GM18858 (cell line): ENCODE results near the gene NAPB.

Source experiments
- ATAC-seq: cut with Tn5 transposase; IDR thresholded peaks from one replicate; pipeline ENCODE4 v1.9.1; 2021; ENCODE audit not compliant: unreplicated experiment

NAPB gene

DNA sequence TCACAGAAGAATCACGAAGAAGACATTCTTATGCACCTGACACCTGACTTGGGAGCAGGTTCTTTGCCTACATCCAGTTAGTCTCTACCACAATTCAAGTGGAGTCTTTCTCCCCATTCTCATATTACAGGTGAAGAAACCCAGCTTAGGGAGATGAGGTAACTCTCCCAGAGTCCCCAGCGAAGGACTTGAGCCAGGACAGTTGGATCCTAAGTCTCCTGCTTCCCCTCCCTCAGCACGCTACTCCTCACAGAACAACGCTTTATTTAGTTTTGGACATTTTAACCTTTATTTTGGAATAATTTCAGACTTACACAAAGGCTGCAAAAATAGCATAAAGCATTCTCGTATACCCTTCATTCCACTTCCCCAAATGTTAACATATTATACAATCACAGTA is 17.4 kb upstream of the NAPB start:
- no peak for ATAC-seq

DNA sequence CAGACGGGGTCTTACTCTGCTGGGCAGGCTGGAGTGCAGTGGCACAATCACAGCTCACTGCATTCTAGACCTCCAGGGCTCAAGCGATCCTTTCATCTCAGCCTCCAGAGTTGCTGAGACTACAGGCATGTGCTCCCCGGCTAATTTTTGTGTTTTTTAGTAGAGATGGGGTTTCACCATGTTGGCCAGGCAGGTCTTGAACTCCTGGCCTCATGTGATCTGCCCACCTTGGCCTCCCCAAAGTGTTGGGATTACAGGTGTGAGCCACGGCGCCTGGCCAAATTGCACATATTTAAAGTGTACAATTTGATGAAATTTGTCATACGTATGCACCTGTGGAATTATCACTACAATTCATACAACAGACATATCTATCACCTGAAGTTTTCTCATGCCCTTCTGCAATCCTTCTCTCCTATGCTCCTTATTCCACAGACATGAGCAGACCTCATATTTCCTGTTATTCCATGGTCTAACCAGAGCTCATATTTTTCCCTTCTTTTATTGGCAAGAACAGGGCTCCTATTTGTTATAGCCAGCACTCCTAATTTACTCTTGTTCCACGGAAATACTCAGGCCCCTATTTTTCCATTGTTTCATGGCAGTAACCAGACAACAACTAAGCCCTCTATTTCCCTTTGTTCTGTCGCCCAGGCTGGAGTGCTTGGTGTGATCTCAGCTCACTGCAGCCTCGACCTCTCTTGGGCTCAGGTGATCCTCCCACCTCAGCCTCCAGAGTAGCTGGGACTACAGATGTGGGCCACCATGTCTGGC is 16.0 kb upstream of the NAPB start:
- no peak for ATAC-seq

DNA sequence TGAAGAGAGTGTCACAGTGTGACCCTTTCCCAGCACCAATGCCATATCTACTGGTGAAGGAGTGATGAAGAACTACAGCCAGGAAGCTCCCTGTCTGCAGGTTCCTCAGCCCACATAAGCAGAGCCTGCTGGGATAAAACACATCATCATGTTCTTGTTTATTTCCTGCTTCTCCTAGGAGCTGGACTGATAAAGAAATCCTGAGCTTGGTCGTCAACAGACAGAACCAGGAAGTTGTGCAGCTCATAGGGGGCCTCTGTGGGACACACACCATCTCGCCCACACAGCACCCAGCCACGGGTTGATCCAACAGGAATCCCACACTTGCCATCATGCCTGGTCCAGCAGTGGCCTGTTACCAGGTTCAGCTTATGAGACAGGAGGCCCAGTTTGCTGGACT is 15.4 kb upstream of the NAPB start:
- ATAC-seq = no peak

DNA sequence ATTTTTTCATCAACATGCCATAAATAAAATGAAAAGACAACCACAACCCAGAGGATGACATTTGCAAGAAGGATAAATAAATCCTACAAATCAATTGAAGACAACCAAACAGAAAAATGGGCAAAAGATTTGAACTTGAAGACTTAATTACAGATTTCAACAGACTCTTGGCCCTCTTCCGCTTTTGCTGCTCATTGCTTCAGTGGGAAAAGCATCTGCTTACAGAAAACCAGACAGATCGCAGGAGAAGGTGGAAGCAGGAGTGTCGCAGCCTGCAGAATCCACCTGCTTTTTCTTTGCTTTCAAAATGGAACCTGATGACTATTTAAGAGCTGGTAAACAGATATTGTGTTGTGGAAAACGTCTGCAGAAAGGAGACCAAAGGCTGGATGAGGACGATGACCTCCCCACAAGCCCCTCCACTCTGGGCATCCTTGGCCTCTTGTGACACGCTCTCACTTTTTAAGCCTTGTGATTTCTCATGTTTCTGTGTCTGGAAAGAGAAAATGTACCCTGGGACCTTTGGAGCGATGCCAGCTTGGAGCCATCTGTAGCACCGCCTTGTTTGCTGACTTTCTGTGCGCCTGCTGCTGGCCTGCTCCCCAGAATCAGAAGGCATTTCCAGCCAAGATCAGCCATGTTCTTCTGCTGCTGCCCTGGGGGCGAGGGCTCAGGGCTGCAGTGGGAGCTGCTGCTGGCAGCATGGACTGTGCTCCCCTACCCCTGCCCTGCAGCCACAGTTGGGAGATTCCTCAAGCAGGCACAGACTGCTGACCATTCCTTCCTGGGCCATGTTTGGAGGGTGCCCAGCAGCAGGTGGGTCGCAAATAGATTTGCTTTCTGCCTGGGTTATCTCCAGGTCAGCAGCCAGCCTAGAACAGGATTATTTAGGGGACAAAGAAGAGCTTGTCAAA is 14.6 kb upstream of the NAPB start:
- no peak for ATAC-seq

DNA sequence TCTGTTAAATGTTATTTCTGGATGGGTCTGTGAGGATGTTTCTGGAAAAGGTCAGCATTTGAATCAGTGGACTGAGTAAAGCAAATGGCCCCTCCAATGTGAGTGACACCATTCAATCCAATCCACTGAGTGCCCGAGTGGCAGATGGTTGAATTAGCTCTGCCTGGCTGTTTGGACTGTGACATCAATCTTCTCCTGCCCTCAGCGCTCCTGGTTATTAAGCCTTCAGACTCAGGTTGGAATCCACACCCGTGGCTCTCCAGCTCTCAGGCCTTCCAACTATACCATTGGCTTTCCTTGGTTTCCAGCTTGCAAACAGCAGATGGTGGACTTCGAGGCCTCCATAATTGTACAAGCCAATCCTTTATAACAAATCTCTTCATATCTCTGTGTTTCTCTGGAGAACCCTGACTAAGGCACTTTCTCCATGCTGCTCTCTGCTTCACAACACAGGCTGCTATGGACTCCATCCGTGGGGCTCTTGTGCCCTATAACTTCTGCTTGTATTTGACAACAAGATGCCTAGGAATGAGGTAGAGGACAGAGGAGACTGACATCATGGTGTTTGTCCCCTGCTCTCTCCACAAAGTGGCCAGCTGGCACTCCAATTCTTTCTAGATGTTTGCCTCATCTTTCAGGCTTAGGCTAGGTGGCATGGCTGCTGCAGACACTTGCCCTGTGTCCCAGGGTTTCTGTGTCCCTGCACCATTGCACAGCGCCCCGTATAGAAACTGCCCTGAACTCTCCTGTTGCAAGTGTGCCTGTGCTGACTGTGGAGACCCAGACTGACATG is 13.4 kb upstream of the NAPB start:
- no peak for ATAC-seq

DNA sequence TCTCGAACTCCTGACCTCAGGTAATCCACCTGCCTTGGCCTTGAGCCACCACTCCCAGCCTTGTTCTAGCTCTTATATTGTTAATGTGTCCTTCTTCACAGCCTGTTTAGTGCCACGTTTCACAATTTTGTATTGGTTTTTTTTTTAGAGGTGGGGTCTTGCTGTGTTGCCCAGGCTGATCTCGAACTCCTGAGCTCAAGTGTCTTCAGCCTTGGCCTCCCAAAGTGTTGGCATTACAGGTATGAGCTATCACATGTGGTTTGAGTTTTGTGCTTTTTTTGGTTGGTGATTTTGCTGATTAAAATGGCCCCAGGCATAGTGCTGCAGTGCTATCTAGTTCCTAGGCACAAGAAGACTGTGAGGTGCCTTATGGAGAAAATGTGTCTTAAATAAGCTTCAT is 12.3 kb upstream of the NAPB start:
- ATAC-seq = no peak

DNA sequence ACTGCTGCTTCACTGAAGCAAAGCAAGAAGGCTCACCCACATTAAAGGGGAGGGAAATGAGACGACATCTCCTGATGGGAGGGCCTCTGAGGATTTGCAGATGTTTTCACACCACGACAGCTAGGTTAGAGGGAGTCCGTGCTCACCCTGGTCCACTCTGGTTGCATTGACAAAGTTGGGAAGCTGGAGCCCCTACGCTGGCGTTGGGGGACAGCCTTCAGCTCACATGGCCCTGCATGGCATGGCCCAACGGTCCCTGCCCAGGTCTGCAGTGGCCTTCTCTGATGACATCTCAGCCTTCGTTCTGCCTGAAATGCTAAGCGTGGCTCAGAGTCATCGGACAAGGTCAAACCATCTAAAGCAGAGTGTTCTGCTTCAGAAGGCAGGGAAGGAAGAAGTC is 3.8 kb upstream of the NAPB start:
- no peak for ATAC-seq

DNA sequence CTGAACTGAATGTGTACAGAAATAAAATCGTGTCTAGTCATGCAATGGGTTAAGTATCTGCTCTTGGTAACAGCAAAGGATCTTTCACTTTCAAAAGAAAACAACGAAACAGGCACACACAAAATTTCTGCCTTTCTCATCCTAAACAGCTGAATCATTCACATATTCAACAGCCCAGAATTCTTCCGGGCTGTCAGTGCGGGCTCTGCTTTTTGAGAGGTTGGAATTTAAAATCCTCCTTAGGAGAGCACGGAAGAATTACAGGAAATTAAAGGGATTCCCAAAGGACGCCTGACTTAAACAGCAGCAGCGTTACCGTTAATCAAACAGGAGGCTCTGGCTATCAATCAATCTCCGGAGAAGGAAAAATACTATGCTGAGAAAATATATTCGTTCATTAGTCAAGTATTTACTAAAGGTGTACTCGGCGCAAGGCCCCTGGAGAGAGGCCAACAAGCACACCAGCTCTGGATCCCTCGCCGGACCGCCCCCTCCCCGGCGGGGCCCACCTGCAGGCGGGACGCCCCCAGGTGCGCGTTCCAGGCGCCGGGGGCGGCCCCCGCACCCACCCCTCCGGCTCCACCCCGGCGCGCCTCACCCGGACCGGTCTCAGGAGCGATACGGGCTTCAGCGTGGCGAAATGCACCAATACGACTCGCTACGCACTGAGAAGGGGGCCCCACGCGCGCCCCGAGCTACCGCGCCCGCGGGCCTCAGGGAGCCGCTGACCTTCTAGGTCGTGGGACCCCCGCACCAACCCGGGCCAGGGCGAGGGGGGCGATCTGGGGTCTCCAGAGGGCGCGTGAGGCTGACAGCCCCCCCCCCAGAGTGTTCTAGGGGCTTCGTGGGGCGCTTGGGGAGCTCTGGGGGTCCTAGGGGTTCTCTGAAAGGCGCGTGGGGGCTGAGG is 1.0 kb downstream of the NAPB start:
- no peak for ATAC-seq

DNA sequence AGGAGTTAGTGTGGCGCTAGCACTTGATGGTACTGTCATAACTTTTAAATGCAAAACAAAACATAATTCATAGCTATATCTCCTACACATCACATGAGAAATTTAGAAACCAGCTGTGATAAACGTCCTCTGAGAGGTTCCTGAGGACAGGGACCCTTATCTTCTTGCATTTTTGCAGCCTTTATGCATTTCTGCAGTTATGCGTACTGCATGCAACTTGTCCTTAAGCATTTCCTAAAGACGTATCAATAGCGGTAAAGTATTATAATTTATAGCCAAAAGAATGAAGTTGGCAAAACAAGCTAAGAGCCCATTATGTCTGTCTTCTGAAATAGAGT is 1.7 kb downstream of the NAPB start:
- ATAC-seq = no peak

DNA sequence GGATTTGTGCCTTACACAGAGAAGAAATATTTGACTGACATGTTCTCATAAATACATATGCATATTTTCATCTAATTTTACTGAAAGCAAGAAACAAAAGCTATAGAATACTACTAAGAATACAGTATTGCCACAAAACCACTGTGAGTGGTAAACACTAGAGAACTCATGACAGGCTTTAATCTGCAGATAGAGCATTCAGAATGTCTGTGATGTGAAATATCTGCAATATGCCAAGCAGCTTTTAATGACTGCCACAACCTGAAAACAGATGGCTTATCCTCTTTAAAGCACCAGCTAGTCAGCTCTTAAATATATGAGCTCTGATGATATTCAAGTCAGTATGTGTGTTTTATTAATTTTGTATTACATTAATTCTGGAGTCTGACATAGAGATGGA is 3.4 kb downstream of the NAPB start:
- ATAC-seq = no peak

DNA sequence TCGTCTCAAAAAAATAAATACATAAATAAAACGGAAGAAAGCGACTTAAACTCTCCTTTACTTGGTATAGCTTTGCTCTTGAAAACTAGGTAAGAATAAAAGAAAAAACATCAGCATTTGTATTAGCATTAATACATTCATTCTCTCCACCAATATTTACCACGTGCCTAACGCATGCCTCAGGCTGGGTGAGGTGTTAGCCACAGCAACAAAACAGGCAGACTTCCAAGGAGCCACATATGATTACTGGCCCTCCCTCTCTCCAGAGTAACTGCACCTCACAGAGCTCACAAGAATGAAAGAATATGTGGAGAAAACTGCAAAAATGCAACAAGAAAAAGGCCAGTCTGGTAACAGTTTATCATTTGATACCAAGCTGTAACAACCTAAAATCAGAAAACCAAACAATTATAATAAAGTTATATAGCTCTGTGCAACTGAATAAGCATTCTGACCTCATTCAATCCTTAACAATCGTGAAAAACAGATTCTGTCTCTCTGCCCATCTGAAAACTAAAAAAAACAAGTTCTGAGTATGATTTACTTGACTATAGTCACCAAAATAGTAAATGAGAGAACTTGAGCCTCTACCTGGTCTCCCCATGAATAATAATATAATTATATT is 5.2 kb downstream of the NAPB start:
- ATAC-seq = no peak

DNA sequence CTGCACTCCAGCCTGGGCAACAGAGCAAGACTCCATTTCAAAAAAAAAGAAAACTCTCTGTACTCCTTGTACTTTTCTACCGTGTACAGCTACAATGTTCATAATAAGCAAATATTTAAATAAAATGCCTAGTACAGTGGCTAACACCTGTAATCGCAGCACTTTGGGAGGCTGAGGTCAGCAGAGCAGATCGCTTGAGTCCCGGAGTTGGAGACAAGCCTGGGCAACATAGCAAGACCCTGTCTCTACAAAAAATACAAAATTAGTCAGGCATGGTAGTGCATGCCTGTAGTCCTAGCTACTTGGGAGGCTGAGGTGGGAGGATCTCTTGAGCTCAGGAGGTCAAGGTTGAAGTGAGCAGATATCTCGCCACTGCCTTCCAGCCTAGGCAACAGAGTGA is 5.7 kb downstream of the NAPB start:
- no peak for ATAC-seq

DNA sequence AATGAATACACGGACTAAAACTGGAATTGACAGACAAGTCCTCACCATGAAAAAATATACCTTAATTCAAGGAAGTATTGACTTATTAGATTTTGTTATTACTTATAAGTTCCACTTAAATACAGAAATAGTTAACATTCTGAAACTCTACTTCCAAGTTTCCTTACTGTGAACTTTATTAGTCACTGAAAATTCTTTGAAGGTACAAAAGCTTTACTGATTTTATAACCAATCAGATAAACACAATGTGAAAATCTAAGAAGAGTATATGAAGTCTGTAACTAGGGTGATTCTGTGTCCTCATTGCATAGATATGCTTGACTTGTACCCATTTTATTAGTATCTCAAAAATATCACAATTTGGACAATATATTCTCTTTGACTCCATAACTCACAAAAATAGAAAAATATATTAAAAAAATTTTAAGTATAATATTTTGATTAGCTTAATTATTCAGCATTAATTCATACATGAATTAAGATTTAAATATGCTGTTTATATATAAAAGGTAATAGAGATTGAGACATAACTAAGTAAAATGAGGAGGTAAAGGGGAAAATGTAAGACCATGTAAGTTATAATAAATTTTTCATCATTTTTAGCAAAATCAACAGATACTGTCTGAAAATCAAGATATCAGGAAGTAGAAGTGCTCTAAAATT is 6.6 kb downstream of the NAPB start:
- ATAC-seq = no peak

DNA sequence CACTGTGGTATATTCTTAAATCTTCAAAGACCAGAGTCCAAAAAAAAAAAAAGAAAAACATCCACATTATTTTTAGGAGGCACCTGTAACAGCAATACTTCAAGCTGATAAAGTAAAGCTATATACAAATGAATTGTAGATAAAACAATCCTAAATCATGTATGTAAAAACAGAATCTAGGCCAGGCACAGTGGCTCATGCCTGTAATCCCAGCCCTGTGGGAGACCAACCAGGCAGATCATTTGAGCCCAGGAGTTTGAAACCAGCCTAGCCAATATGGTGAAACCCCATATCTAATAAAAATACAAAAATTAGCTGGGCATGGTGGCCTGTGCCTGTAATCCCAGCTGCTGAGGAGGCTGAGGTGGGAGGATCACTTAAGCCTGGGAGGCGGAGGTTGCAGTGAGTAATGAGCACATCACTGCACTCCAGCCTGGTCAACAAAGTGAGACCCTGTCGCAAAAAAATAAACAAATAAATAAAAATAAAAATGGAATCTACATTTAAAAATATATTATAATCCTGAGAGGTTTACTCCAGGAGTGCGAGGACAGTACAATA is 7.3 kb downstream of the NAPB start:
- no peak for ATAC-seq

DNA sequence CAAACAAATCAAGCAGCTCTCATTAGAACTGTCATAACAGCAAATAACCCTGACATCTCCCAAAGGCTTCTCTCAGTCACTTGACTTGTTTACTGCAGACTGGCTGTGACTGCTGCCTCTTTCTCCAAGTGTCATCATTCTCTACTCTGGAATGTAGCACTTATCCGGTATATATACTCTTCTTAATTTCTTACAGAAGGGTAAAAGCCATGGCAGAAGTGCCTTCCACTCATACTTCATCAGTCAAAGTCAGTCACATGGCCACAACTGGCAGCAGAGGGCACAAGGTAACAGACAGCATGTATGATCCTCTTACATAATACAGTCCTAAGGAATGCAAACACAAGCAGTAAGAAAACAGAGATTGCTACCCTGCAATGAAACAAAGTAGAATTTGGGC is 9.3 kb downstream of the NAPB start:
- ATAC-seq = no peak

DNA sequence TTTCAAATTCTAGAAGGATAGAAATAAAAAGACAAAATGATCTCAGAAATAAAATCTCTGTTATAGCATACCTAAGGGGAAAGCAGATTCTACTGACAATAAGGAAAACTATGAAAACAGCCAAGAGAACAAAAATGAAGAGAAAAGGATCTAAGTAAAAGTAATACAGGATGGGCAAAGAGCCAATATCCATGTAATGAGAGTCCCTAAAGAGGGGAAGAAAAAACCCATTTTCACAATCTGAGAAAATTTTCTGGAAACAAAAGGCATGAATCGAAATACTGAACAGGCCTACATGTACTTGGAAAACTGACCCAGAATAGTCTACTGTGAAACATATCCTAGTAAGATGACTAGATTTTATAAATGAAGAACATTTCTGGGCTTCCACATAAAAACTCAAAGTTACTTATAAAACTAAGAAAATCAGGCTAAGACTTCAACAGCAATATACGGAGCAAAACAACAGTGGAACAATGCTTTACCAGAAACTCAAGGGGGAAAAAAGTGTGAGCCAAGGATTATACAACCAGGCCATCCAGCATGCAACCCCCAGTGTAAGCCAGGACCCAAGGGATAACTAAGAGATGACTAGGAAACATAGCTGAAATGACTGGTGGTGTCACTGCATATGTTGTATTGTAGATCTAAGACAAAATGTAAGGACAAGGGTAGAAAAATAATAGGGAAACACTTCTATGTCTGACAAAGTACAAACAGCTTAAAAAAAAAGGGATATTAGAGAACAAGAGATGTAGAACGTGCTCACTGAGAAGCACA is 10.2 kb downstream of the NAPB start:
- no peak for ATAC-seq

DNA sequence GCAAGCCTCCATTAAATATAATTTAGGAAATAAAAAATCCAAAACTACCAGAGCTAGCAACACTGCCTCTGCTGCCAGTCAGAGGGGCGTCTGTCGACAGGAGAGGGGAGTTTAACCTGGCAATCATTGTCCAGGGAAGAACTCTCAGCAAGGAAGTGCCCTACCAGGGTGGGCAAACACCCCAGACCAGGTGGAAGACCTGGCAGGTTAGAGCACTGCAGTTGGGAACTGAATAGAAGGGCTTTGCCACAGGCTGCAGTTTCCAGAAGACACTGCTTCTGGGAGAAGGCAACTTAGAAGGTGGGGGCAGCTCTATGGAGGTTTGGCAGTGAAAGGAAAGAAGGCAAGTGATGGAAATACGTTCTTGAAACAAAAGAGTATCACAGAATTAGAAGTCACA is 11.5 kb downstream of the NAPB start:
- no peak for ATAC-seq

DNA sequence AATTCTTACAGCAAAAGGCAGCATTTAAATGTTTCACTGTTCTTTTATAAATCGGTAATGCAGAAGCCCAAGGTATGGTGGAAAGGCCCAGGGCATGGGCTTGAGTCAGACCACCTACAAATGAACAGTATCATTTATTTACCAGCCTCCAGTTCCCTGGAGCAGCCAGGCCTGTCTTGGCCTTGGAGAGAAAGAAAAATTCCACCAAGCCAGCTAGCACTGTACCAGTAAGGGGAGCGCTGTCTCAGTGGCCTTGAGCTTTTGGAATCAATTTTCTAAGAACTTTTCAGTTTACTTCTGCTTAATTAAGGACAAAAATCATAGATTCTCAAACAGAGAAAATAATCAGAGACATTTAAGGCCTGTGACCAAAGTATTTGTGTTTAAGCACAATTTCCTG is 12.3 kb downstream of the NAPB start:
- no peak for ATAC-seq
